ENCODE measurements around the gene FALEC. TPM values are rescaled to one million over a fixed set of nuclear protein-coding genes. Genes with fewer than 3 reads are reported as not detected.

The FALEC gene
- total and polyA plus RNA-seq, 2 of the 8 experiments (the other 6 are each of a cell fraction or from before 2014, with no cell fraction given) = not detected

GRCh38 chr1:150575072-150575489 lies 59.5 kb downstream of the FALEC start (continued):
- TF ChIP-seq SUZ12 (IDR thresholded peaks at IDR 0.05; ENCODE audit: low read length) (no peak), HDAC6 (IDR thresholded peaks at IDR 0.05; ENCODE audit: low read depth, low read length) (no peak)
